ENCODE results near the gene MORC2. TPM values are rescaled to one million over a fixed set of nuclear protein-coding genes. Genes with fewer than 3 reads are reported as not detected.

Gene MORC2
- total RNA-seq, 2 donors from 2014 or later, result 16.7 to 27.5 TPM

DNA sequence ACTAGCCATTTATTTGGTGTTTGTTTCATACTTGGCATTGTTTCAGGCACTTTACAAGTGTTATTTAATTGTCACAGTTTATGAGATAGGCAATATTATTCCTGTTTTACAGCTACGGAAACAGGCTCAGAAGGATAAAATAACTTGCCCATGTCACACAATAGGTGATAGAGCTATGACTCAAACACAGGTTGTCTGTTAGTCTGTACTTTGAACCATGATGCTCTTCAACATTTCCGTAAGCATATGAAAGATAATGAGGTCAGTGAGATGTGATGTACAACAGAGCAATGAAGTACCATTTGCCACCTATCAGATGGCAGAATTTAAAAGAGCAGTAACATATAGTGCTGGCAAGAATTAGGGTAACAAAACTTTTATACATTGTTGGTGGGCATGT is 15.7 kb upstream of the MORC2 start:
- no peak overlapping the region for H3K27ac ChIP-seq
- H3K9me3 ChIP-seq, result peaks cover 31% of the 10 kb centered on the region
- no peak for ATAC-seq (ENCODE audit: insufficient number of reproducible peaks, low FRiP score, low read depth)
- TF ChIP-seq, protein P1, sequence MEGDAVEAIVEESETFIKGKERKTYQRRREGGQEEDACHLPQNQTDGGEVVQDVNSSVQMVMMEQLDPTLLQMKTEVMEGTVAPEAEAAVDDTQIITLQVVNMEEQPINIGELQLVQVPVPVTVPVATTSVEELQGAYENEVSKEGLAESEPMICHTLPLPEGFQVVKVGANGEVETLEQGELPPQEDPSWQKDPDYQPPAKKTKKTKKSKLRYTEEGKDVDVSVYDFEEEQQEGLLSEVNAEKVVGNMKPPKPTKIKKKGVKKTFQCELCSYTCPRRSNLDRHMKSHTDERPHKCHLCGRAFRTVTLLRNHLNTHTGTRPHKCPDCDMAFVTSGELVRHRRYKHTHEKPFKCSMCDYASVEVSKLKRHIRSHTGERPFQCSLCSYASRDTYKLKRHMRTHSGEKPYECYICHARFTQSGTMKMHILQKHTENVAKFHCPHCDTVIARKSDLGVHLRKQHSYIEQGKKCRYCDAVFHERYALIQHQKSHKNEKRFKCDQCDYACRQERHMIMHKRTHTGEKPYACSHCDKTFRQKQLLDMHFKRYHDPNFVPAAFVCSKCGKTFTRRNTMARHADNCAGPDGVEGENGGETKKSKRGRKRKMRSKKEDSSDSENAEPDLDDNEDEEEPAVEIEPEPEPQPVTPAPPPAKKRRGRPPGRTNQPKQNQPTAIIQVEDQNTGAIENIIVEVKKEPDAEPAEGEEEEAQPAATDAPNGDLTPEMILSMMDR (IDR thresholded peaks at IDR 0.05), result no peak
- no peaks in the 10 kb centered on the region for H3K36me3 ChIP-seq
- no peak for DNase-seq (ENCODE audit: low spot score)
- H3K4me3 ChIP-seq, result no peak overlapping the region
- peaks cover 4 to 13% of the 10 kb centered on the region in 2 donors for H3K4me1 ChIP-seq (ENCODE audit: control insufficient read depth in 1 of 2, low read depth in 2 of 2)
- no peaks in the 10 kb centered on the region for H3K27me3 ChIP-seq (replicated peaks; ENCODE audit: insufficient read depth)

DNA sequence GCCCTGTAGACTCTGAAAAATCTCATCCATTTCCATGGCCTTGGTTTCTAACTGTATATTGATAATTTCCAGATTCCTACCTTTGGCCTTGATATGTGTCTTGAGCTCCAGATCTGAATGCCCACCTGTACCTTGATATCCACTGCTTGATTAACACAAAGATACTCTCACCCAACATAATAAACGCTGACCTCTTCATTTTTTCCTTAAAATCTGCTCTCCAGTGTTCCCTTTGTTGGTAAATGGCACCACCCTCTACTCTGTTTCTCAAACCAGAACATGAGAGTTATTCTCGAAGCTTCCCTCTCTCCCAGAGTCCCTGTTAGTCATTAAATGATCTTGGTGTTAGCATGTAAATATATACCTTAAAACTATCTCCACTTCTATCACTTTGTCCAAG is 13.9 kb upstream of the MORC2 start:
- no peak overlapping the region for H3K4me3 ChIP-seq
- H3K27ac ChIP-seq, result no peak overlapping the region
- H3K9me3 ChIP-seq, result peaks cover 44% of the 10 kb centered on the region
- H3K4me1 ChIP-seq (ENCODE audit: control insufficient read depth in 1 of 2, low read depth in 2 of 2), result no peaks in the 10 kb centered on the region
- DNase-seq (ENCODE audit: low spot score), result no peak
- no peak for ATAC-seq (ENCODE audit: insufficient number of reproducible peaks, low FRiP score, low read depth)
- no peaks in the 10 kb centered on the region for H3K27me3 ChIP-seq (replicated peaks; ENCODE audit: insufficient read depth)
- TF ChIP-seq, protein P1 (IDR thresholded peaks at IDR 0.05), result no peak
- no peaks in the 10 kb centered on the region for H3K36me3 ChIP-seq

- no peak overlapping the region for H3K4me3 ChIP-seq
- no peaks in the 10 kb centered on the region for H3K4me1 ChIP-seq (ENCODE audit: control insufficient read depth in 1 of 2, low read depth in 2 of 2)
- ATAC-seq (ENCODE audit: insufficient number of reproducible peaks, low FRiP score, low read depth), result no peak
- peaks cover 7% of the 10 kb centered on the region for H3K36me3 ChIP-seq
- no peaks in the 10 kb centered on the region for H3K27me3 ChIP-seq (replicated peaks; ENCODE audit: insufficient read depth)
- peaks cover 69% of the 10 kb centered on the region for H3K9me3 ChIP-seq
- DNase-seq (ENCODE audit: low spot score), result no peak
- no peak overlapping the region for H3K27ac ChIP-seq
- TF ChIP-seq, protein P1 (IDR thresholded peaks at IDR 0.05), result no peak
Measured at GRCh38 chr22:30979932-30980331, 11.4 kb upstream of the MORC2 start.

GRCh38 chr22:30978304-30978962 is 9.9 kb upstream of the MORC2 start:
- Histone ChIP-seq H3K4me3 (no peak overlapping the region), H3K9me3 (peaks cover 80% of the 10 kb centered on the region), H3K36me3 (peaks cover 20% of the 10 kb centered on the region), H3K27ac (no peak overlapping the region), H3K27me3 (replicated peaks; ENCODE audit: insufficient read depth) (no peaks in the 10 kb centered on the region), H3K4me1 (ENCODE audit: control insufficient read depth in 1 of 2, low read depth in 2 of 2) (no peaks in the 10 kb centered on the region)
- TF ChIP-seq, protein P1 (IDR thresholded peaks at IDR 0.05), result no peak
- ATAC-seq (ENCODE audit: insufficient number of reproducible peaks, low FRiP score, low read depth) (no peak), DNase-seq (ENCODE audit: low spot score) (no peak)

- H3K36me3 ChIP-seq, result peaks cover 48% of the 10 kb centered on the region
- no peak for ATAC-seq (ENCODE audit: insufficient number of reproducible peaks, low FRiP score, low read depth)
- TF ChIP-seq, protein P1 (IDR thresholded peaks at IDR 0.05), result no peak
- H3K9me3 ChIP-seq, result peaks cover 53% of the 10 kb centered on the region
- H3K4me3 ChIP-seq, result peak overlapping the region; percentile 95
- DNase-seq (ENCODE audit: low spot score), result no peak
- H3K27ac ChIP-seq, result peak overlapping the region; percentile 94 to 97
- peaks cover 13 to 36% of the 10 kb centered on the region in 2 donors for H3K4me1 ChIP-seq (ENCODE audit: control insufficient read depth in 1 of 2, low read depth in 2 of 2)
- no peaks in the 10 kb centered on the region for H3K27me3 ChIP-seq (replicated peaks; ENCODE audit: insufficient read depth)
Measured at GRCh38 chr22:30970356-30970746, 1.8 kb upstream of the MORC2 start.
